Ishikawa (cell line): ENCODE measurements around the gene CASTOR2.

Experiments used
- CEBPB ChIP-seq: IDR thresholded peaks from 2 replicates; pipeline ENCODE4 v1.6.1; 2012
- CREB1 ChIP-seq: IDR thresholded peaks from 2 replicates; pipeline ENCODE4 v1.6.1; 2012; ENCODE audit warnings: low read depth
- EGR1 ChIP-seq: IDR thresholded peaks from 2 replicates; pipeline ENCODE4 v1.6.1; 2012
- EP300 ChIP-seq: IDR thresholded peaks from 2 replicates; pipeline ENCODE4 v1.6.1; 2012; ENCODE audit warnings: borderline replicate concordance
- FOXM1 ChIP-seq: IDR thresholded peaks from 2 replicates; pipeline ENCODE4 v1.6.1; 2012; ENCODE audit warnings: low read depth, borderline replicate concordance
- NFIC ChIP-seq: IDR thresholded peaks from 2 replicates; pipeline ENCODE4 v1.6.1; 2012
- RAD21 ChIP-seq: IDR thresholded peaks from 2 replicates; pipeline ENCODE4 v1.6.1; 2012; ENCODE audit warnings: low read depth
- TAF1 ChIP-seq: IDR thresholded peaks from 2 replicates; pipeline ENCODE4 v1.6.1; 2012; ENCODE audit warnings: low read depth, mild to moderate bottlenecking
- TCF12 ChIP-seq: IDR thresholded peaks from 2 replicates; pipeline ENCODE4 v1.6.1; 2012; ENCODE audit warnings: low read depth
- TEAD4 ChIP-seq: IDR thresholded peaks from 2 replicates; pipeline ENCODE4 v1.6.1; 2012
- YY1 ChIP-seq: IDR thresholded peaks from 2 replicates; pipeline ENCODE4 v1.6.1; 2012; ENCODE audit warnings: low read depth
- ZBTB7A ChIP-seq: IDR thresholded peaks from 2 replicates; pipeline ENCODE4 v1.6.1; 2012; ENCODE audit warnings: low read depth
- TF ChIP-seq, protein P1 (sequence below): IDR thresholded peaks from 2 replicates; pipeline ENCODE4 v1.6.1; 2012; ENCODE audit warnings: low read depth, mild to moderate bottlenecking
- TF ChIP-seq, protein P2 (sequence below): IDR thresholded peaks from 2 replicates; pipeline ENCODE4 v1.6.1; 2012
- TF ChIP-seq, protein P3 (sequence below): IDR thresholded peaks from 2 replicates; pipeline ENCODE4 v1.6.1; 2012

Gene CASTOR2

DNA sequence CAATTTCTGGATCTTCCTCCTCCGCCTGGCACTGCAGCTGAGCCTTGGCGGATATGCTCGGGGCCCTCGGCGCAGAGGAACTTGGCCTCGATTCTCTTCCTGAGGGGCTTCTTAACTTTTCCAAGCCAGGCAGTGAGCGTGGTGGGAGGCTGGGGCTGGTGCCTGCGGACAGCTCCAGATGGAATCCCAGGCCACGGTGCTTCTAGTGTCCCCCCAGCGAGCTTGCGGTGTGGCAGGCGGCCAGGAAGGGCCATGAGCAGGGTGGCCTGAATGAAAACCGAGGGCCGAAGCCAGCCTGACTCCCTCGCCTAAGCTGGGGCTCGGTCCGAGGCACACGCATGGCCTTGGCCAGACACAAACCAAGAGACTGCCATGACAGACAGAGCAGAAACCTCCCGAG, 77.8 kb downstream of the CASTOR2 start:
- TF ChIP-seq FOXM1 = no peak
- TF ChIP-seq, protein P1, sequence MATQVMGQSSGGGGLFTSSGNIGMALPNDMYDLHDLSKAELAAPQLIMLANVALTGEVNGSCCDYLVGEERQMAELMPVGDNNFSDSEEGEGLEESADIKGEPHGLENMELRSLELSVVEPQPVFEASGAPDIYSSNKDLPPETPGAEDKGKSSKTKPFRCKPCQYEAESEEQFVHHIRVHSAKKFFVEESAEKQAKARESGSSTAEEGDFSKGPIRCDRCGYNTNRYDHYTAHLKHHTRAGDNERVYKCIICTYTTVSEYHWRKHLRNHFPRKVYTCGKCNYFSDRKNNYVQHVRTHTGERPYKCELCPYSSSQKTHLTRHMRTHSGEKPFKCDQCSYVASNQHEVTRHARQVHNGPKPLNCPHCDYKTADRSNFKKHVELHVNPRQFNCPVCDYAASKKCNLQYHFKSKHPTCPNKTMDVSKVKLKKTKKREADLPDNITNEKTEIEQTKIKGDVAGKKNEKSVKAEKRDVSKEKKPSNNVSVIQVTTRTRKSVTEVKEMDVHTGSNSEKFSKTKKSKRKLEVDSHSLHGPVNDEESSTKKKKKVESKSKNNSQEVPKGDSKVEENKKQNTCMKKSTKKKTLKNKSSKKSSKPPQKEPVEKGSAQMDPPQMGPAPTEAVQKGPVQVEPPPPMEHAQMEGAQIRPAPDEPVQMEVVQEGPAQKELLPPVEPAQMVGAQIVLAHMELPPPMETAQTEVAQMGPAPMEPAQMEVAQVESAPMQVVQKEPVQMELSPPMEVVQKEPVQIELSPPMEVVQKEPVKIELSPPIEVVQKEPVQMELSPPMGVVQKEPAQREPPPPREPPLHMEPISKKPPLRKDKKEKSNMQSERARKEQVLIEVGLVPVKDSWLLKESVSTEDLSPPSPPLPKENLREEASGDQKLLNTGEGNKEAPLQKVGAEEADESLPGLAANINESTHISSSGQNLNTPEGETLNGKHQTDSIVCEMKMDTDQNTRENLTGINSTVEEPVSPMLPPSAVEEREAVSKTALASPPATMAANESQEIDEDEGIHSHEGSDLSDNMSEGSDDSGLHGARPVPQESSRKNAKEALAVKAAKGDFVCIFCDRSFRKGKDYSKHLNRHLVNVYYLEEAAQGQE = no peak
- no peak for TF ChIP-seq NFIC
- TF ChIP-seq ZBTB7A = no peak
- TF ChIP-seq EP300 = no peak

DNA sequence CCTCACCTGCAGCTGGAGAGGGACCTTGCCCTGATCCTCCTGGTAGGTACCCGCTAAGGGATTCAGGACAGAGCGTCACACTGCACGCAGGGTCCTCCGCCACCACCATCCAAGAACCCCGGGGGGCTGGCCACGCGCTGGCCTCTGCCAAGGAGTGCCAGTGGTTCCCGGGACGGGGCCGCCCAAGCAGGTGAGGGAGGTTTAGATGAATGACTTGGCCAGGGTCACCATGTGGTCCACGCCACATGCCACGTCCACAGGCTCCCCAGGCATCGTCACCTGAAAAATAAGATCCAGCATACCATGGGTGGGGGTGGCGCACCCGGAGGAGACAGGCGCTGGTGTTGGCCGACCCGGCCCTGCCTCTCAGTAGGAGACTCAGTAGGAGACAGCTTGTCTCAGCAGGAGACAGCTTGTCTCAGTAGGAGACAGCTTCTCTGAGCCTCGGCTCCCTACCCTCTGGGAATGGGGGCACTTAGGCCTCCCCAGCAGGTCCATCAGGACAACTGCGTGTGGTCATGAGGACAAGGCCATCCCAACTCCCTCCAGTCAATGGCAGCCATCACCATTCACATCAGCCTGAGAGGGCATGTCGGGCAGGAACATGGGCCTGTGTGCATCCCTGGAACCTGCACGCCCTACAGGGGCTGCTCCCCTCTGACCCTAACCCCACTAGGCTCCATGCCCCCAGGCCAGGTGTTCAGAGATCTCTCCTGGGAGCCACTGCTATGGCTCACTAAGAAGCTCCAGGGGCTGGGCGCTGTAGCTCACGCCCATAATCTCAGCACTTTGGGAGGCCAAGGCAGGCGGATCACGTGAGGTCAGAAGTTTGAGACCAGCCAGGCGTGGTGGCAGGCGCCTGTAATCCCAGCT, 78.6 kb downstream of the CASTOR2 start:
- no peak for TF ChIP-seq FOXM1
- no peak for TF ChIP-seq CEBPB
- TF ChIP-seq TEAD4 = 0 out of 2 replicates have a peak, but pooled peaks have one; percentile 14

DNA sequence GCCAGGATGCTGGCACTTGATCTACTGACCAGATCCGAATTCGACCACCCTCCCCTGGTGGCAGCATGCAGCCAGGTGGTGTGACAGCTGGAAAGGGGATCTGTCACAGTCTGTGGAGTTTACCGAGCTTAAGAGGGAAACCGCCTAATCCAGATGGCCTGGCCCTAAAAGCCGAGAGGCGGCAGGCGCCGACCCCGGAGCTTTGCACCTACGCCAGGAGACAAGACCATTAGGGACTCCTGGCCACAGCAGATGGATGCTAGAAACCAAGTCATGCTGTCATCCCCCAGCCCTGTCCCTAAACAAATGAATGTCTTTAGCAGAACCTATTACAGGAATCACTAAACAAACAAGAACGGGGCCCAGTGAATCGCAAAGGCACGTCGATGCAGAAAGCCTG, 81.4 kb downstream of the CASTOR2 start:
- TF ChIP-seq TAF1 = no peak
- TF ChIP-seq EP300 = no peak
- TF ChIP-seq TCF12 = no peak
- no peak for TF ChIP-seq YY1
- TF ChIP-seq CEBPB = no peak
- TF ChIP-seq NFIC = no peak
- TF ChIP-seq TEAD4 = no peak

DNA sequence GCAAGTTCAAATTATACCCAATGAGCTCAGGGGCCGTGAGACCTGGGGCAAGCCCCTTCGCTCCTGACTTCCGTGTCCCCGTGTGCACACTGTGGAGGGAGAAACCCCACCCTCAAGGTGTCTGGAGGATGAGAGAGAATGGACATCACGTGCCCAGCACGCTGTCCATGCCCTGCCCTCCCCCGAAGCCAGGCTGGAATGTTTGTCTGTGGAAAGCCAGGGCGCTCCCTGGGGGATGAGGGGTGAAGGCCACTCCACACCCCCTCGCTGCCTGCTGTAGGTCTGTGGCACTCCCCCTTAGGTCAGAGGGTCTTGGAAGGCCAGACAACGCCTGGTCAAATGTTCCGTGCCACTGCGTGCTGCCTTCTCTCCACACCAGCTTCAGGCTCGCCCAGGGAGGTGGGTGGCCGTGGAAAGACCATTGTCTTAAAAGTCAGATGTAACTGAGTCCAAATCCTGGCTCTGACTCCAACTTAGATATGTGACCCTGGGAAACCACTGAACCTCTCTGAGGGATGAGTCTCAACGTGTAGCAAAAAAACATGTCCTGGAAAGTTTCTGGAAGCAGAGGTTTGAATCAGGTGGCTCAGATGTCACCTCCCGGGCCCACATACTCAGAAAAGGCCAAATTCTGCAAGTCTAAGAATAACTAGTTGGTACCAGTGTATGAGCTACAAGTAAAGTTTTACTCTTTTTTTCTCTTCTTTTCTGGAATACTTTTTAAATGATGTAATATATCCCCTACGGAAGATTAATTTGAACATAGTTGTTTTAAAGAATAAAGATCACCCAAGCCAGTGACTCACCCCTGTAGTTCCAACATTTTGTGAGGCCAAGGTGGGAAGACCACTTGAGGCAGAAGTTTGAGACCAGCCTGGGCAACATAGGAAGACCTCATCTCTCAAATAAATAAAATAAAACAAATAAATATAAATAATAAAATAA, 84.2 kb downstream of the CASTOR2 start:
- TF ChIP-seq CEBPB (no peak), CREB1 (no peak), TCF12 (no peak), YY1 (no peak), TAF1 (no peak), EGR1 (no peak), RAD21 (no peak), FOXM1 (no peak)
- TF ChIP-seq, protein P2, sequence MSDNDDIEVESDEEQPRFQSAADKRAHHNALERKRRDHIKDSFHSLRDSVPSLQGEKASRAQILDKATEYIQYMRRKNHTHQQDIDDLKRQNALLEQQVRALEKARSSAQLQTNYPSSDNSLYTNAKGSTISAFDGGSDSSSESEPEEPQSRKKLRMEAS = no peak
- TF ChIP-seq, protein P1 = no peak

- TF ChIP-seq EP300 = no peak
- TF ChIP-seq YY1 = no peak
- TF ChIP-seq TEAD4 = no peak
- TF ChIP-seq CREB1 = no peak
- no peak for TF ChIP-seq TCF12
- TF ChIP-seq, protein P1 = no peak
- TF ChIP-seq CEBPB = no peak
- TF ChIP-seq EGR1 = no peak
- TF ChIP-seq, protein P2 = no peak
- TF ChIP-seq, protein P3, sequence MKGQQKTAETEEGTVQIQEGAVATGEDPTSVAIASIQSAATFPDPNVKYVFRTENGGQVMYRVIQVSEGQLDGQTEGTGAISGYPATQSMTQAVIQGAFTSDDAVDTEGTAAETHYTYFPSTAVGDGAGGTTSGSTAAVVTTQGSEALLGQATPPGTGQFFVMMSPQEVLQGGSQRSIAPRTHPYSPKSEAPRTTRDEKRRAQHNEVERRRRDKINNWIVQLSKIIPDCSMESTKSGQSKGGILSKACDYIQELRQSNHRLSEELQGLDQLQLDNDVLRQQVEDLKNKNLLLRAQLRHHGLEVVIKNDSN = no peak
- no peak for TF ChIP-seq TAF1
- no peak for TF ChIP-seq ZBTB7A
- no peak for TF ChIP-seq RAD21
- no peak for TF ChIP-seq NFIC
- no peak for TF ChIP-seq FOXM1
Measured at GRCh38 chr7:75049817-75050216, 85.3 kb downstream of the CASTOR2 start.
